HEK293 (cell line): ENCODE data around the gene SSBP2.

Experiments used
- KLF16 ChIP-seq: fragments of 450-650 bp; formaldehyde crosslinking; IDR thresholded peaks from 2 replicates; pipeline ENCODE4 v1.5.1; 2017; ENCODE audit warnings: missing biosample characterization, missing genetic modification characterization
- SP3 ChIP-seq: fragments of 450-650 bp; formaldehyde crosslinking; IDR thresholded peaks from 2 replicates; pipeline ENCODE4 v1.5.1; 2016; ENCODE audit warnings: missing biosample characterization, missing genetic modification characterization
- TCF7L2 ChIP-seq: IDR thresholded peaks from 2 replicates; pipeline ENCODE4 v1.6.1; 2011; ENCODE audit warnings: low read depth, mild to moderate bottlenecking, inconsistent platforms, low read length, moderate library complexity, borderline replicate concordance
- ZFP69B ChIP-seq: fragments of 450-650 bp; formaldehyde crosslinking; IDR thresholded peaks from 2 replicates; pipeline ENCODE4 v1.5.1; 2016; ENCODE audit warnings: missing biosample characterization, missing genetic modification characterization
- ZNF138 ChIP-seq: fragments of 450-650 bp; formaldehyde crosslinking; IDR thresholded peaks from 2 replicates; pipeline ENCODE4 v1.5.1; 2016; ENCODE audit warnings: missing biosample characterization, missing genetic modification characterization, borderline replicate concordance
- ZNF175 ChIP-seq: fragments of 450-650 bp; formaldehyde crosslinking; IDR thresholded peaks from 2 replicates; pipeline ENCODE4 v1.5.1; 2016; ENCODE audit warnings: missing biosample characterization, missing genetic modification characterization
- ZNF202 ChIP-seq: fragments of 450-650 bp; formaldehyde crosslinking; IDR thresholded peaks from 2 replicates; pipeline ENCODE4 v1.5.1; 2016; ENCODE audit warnings: missing biosample characterization, missing genetic modification characterization, borderline replicate concordance
- ZNF221 ChIP-seq: fragments of 450-650 bp; formaldehyde crosslinking; IDR thresholded peaks from 2 replicates; pipeline ENCODE4 v1.5.1; 2017; ENCODE audit warnings: missing biosample characterization, missing genetic modification characterization, borderline replicate concordance
- ZNF266 ChIP-seq: fragments of 450-650 bp; formaldehyde crosslinking; IDR thresholded peaks from 2 replicates; pipeline ENCODE4 v1.5.1; 2016; ENCODE audit warnings: missing biosample characterization, missing genetic modification characterization, low read depth
- ZNF394 ChIP-seq: fragments of 450-650 bp; formaldehyde crosslinking; IDR thresholded peaks from 2 replicates; pipeline ENCODE4 v1.5.1; 2016; ENCODE audit warnings: missing biosample characterization, missing genetic modification characterization, mild to moderate bottlenecking, moderate library complexity, borderline replicate concordance
- ZNF529 ChIP-seq: fragments of 450-650 bp; formaldehyde crosslinking; IDR thresholded peaks from 2 replicates; pipeline ENCODE4 v1.5.1; 2017; ENCODE audit warnings: missing genetic modification characterization, missing biosample characterization; ENCODE audit not compliant: insufficient replicate concordance
- ZNF585B ChIP-seq: fragments of 450-650 bp; formaldehyde crosslinking; IDR thresholded peaks from 2 replicates; pipeline ENCODE4 v1.5.1; 2016; ENCODE audit warnings: missing biosample characterization, missing genetic modification characterization
- ZNF660 ChIP-seq: fragments of 450-650 bp; IDR thresholded peaks from 2 replicates; pipeline ENCODE4 v1.5.1; 2018; ENCODE audit warnings: missing biosample characterization, mild to moderate bottlenecking, missing genetic modification characterization
- ZNF777 ChIP-seq: fragments of 450-650 bp; formaldehyde crosslinking; IDR thresholded peaks from 2 replicates; pipeline ENCODE4 v1.5.1; 2017; ENCODE audit warnings: missing biosample characterization, missing genetic modification characterization, borderline replicate concordance
- ZNF785 ChIP-seq: fragments of 450-650 bp; formaldehyde crosslinking; IDR thresholded peaks from 2 replicates; pipeline ENCODE4 v1.5.1; 2016; ENCODE audit warnings: missing biosample characterization, missing genetic modification characterization
- ZNF792 ChIP-seq: fragments of 450-650 bp; formaldehyde crosslinking; IDR thresholded peaks from 2 replicates; pipeline ENCODE4 v1.5.1; 2016; ENCODE audit warnings: missing biosample characterization, missing genetic modification characterization
- TF ChIP-seq, protein P1 (sequence below): fragments of 450-650 bp; formaldehyde crosslinking; IDR thresholded peaks from 2 replicates; pipeline ENCODE4 v1.5.1; 2016; ENCODE audit warnings: missing biosample characterization, missing genetic modification characterization, borderline replicate concordance
- TF ChIP-seq, protein P2 (sequence below): fragments of 450-650 bp; formaldehyde crosslinking; IDR thresholded peaks from 2 replicates; pipeline ENCODE4 v1.5.1; 2016; ENCODE audit warnings: missing biosample characterization, missing genetic modification characterization, low read depth
- TF ChIP-seq, protein P3 (sequence below): fragments of 450-650 bp; formaldehyde crosslinking; IDR thresholded peaks from 2 replicates; pipeline ENCODE4 v1.5.1; 2016; ENCODE audit warnings: missing biosample characterization, missing genetic modification characterization, borderline replicate concordance
- TF ChIP-seq, protein P4 (sequence below): fragments of 450-650 bp; formaldehyde crosslinking; IDR thresholded peaks from 2 replicates; pipeline ENCODE4 v1.5.1; 2016; ENCODE audit warnings: missing biosample characterization, missing genetic modification characterization
- TF ChIP-seq, protein P5 (sequence below): sonication (generic); formaldehyde crosslinking; IDR thresholded peaks from 2 replicates; pipeline ENCODE4 v1.8.1; 2022; ENCODE audit warnings: mild to moderate bottlenecking, moderate library complexity, missing genetic modification reagents
- TF ChIP-seq, protein P6 (sequence below): fragments of 450-650 bp; IDR thresholded peaks from 2 replicates; pipeline ENCODE4 v1.5.1; 2018; ENCODE audit warnings: missing biosample characterization, missing genetic modification characterization

The SSBP2 gene

DNA sequence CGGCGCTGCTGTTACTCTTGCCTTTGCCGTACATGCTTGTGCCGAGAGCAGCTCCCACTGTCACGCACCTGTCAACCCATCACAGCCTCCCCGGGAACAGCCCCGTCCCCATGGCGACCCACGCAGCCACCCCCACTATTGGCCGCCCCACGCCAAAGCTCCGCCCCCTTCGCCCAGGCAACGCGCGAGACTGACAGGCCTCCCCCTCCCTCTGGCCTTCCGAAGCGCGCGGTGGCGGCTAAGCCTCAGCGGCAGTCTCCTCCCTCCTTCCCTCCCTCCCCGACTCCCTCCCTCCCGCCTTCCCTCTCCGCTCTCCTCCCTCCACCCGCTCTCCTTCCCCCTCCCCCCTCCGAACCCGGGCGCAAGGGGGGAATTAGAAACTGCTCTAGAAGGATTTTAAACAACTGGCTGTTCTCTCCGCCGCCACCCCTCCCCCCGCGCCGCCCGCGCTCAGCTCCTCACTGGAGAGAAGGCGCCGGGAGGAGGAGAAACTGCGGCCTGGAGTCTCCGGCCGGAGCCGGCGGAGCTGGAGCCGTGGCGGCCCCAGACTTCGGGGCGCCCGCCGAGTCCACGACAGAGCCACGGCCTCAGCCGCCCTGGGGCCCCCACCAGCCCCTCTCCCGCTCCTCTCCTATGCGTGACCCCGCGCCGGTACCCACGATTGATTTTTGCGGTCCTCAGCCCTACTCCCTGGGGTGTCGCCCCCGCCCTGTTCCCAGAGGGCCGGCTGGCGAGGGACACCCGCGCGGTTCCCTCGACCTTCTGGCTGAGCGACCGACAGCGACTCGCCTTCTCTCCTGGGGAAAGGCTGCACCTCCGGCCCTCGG, at the start of gene SSBP2 (continued):
- TF ChIP-seq, protein P1, sequence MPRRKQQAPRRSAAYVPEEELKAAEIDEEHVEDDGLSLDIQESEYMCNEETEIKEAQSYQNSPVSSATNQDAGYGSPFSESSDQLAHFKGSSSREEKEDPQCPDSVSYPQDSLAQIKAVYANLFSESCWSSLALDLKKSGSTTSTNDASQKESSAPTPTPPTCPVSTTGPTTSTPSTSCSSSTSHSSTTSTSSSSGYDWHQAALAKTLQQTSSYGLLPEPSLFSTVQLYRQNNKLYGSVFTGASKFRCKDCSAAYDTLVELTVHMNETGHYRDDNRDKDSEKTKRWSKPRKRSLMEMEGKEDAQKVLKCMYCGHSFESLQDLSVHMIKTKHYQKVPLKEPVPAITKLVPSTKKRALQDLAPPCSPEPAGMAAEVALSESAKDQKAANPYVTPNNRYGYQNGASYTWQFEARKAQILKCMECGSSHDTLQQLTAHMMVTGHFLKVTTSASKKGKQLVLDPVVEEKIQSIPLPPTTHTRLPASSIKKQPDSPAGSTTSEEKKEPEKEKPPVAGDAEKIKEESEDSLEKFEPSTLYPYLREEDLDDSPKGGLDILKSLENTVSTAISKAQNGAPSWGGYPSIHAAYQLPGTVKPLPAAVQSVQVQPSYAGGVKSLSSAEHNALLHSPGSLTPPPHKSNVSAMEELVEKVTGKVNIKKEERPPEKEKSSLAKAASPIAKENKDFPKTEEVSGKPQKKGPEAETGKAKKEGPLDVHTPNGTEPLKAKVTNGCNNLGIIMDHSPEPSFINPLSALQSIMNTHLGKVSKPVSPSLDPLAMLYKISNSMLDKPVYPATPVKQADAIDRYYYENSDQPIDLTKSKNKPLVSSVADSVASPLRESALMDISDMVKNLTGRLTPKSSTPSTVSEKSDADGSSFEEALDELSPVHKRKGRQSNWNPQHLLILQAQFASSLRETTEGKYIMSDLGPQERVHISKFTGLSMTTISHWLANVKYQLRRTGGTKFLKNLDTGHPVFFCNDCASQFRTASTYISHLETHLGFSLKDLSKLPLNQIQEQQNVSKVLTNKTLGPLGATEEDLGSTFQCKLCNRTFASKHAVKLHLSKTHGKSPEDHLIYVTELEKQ = peak; percentile 80
- peak; percentile 94 for TF ChIP-seq SP3
- TF ChIP-seq, protein P2, sequence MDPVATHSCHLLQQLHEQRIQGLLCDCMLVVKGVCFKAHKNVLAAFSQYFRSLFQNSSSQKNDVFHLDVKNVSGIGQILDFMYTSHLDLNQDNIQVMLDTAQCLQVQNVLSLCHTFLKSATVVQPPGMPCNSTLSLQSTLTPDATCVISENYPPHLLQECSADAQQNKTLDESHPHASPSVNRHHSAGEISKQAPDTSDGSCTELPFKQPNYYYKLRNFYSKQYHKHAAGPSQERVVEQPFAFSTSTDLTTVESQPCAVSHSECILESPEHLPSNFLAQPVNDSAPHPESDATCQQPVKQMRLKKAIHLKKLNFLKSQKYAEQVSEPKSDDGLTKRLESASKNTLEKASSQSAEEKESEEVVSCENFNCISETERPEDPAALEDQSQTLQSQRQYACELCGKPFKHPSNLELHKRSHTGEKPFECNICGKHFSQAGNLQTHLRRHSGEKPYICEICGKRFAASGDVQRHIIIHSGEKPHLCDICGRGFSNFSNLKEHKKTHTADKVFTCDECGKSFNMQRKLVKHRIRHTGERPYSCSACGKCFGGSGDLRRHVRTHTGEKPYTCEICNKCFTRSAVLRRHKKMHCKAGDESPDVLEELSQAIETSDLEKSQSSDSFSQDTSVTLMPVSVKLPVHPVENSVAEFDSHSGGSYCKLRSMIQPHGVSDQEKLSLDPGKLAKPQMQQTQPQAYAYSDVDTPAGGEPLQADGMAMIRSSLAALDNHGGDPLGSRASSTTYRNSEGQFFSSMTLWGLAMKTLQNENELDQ = peak; percentile 66; the same call in 1 of the 2 replicates
- no peak for TF ChIP-seq ZNF175 (tag by site-specific recombination)
- peak; percentile 89 for TF ChIP-seq ZNF394 (tag by site-specific recombination)
- TF ChIP-seq ZNF585B (tag by site-specific recombination) = no peak
- peak; percentile 71 for TF ChIP-seq ZFP69B (tag by site-specific recombination)
- TF ChIP-seq ZNF221 (tag by site-specific recombination) = no peak
- TF ChIP-seq, protein P3, sequence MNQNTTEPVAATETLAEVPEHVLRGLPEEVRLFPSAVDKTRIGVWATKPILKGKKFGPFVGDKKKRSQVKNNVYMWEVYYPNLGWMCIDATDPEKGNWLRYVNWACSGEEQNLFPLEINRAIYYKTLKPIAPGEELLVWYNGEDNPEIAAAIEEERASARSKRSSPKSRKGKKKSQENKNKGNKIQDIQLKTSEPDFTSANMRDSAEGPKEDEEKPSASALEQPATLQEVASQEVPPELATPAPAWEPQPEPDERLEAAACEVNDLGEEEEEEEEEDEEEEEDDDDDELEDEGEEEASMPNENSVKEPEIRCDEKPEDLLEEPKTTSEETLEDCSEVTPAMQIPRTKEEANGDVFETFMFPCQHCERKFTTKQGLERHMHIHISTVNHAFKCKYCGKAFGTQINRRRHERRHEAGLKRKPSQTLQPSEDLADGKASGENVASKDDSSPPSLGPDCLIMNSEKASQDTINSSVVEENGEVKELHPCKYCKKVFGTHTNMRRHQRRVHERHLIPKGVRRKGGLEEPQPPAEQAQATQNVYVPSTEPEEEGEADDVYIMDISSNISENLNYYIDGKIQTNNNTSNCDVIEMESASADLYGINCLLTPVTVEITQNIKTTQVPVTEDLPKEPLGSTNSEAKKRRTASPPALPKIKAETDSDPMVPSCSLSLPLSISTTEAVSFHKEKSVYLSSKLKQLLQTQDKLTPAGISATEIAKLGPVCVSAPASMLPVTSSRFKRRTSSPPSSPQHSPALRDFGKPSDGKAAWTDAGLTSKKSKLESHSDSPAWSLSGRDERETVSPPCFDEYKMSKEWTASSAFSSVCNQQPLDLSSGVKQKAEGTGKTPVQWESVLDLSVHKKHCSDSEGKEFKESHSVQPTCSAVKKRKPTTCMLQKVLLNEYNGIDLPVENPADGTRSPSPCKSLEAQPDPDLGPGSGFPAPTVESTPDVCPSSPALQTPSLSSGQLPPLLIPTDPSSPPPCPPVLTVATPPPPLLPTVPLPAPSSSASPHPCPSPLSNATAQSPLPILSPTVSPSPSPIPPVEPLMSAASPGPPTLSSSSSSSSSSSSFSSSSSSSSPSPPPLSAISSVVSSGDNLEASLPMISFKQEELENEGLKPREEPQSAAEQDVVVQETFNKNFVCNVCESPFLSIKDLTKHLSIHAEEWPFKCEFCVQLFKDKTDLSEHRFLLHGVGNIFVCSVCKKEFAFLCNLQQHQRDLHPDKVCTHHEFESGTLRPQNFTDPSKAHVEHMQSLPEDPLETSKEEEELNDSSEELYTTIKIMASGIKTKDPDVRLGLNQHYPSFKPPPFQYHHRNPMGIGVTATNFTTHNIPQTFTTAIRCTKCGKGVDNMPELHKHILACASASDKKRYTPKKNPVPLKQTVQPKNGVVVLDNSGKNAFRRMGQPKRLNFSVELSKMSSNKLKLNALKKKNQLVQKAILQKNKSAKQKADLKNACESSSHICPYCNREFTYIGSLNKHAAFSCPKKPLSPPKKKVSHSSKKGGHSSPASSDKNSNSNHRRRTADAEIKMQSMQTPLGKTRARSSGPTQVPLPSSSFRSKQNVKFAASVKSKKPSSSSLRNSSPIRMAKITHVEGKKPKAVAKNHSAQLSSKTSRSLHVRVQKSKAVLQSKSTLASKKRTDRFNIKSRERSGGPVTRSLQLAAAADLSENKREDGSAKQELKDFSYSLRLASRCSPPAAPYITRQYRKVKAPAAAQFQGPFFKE (tag by site-specific recombination) = no peak
- 0 out of 2 replicates have a peak, but pooled peaks have one; percentile 47 for TF ChIP-seq ZNF777
- no peak for TF ChIP-seq TCF7L2
- TF ChIP-seq, protein P4, sequence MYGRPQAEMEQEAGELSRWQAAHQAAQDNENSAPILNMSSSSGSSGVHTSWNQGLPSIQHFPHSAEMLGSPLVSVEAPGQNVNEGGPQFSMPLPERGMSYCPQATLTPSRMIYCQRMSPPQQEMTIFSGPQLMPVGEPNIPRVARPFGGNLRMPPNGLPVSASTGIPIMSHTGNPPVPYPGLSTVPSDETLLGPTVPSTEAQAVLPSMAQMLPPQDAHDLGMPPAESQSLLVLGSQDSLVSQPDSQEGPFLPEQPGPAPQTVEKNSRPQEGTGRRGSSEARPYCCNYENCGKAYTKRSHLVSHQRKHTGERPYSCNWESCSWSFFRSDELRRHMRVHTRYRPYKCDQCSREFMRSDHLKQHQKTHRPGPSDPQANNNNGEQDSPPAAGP (tag by site-specific recombination) = peak; percentile 95
- no peak for TF ChIP-seq ZNF138 (tag by site-specific recombination)
- no peak; the same call in none of the 2 replicates for TF ChIP-seq KLF16 (tag by site-specific recombination)
- no peak for TF ChIP-seq ZNF792 (tag by site-specific recombination)
- TF ChIP-seq ZNF266 = no peak
- peak; percentile 97 for TF ChIP-seq ZNF660 (tag by site-specific recombination)
- peak; percentile 29; the same call in 1 of the 2 replicates for TF ChIP-seq ZNF785 (tag by site-specific recombination)
- TF ChIP-seq, protein P5, sequence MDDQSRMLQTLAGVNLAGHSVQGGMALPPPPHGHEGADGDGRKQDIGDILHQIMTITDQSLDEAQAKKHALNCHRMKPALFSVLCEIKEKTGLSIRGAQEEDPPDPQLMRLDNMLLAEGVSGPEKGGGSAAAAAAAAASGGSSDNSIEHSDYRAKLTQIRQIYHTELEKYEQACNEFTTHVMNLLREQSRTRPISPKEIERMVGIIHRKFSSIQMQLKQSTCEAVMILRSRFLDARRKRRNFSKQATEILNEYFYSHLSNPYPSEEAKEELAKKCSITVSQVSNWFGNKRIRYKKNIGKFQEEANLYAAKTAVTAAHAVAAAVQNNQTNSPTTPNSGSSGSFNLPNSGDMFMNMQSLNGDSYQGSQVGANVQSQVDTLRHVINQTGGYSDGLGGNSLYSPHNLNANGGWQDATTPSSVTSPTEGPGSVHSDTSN (CRISPR knock-in tag) = peak; percentile 38; the same call in 1 of the 2 replicates
- TF ChIP-seq, protein P6, sequence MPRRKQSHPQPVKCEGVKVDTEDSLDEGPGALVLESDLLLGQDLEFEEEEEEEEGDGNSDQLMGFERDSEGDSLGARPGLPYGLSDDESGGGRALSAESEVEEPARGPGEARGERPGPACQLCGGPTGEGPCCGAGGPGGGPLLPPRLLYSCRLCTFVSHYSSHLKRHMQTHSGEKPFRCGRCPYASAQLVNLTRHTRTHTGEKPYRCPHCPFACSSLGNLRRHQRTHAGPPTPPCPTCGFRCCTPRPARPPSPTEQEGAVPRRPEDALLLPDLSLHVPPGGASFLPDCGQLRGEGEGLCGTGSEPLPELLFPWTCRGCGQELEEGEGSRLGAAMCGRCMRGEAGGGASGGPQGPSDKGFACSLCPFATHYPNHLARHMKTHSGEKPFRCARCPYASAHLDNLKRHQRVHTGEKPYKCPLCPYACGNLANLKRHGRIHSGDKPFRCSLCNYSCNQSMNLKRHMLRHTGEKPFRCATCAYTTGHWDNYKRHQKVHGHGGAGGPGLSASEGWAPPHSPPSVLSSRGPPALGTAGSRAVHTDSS = no peak; the same call in 1 of the 2 replicates
- no peak for TF ChIP-seq ZNF202 (tag by site-specific recombination)
- no peak for TF ChIP-seq ZNF529
